GM13976 (cell line): ENCODE measurements around the gene PLEKHG3.

Experiments
- DNase-seq: peaks from one replicate; pipeline ENCODE4 v3.0.0; 2012; ENCODE audit warnings: low spot score
- CTCF ChIP-seq: IDR thresholded peaks from 2 replicates; pipeline ENCODE4 v1.5.1; 2012; ENCODE audit warnings: borderline replicate concordance, mild to moderate bottlenecking; ENCODE audit not compliant: insufficient read depth; ENCODE audit errors: extremely low read depth, missing control alignments, control extremely low read depth
- in situ Hi-C: fragments of 300-500 bp; cut with MboI; formaldehyde crosslinking; loops from one replicate; pipeline ENCODE4 v1.12.0; 2022; ENCODE audit warnings: low sequenced_read_pairs, mixed read lengths, inconsistent platforms; ENCODE audit not compliant: unreplicated experiment

The PLEKHG3 gene

GRCh38 chr14:64732066-64732465, 27.8 kb downstream of the PLEKHG3 start:
- no peak for TF ChIP-seq CTCF
- in situ Hi-C loops = no loop called here
- DNase-seq = no peak

GRCh38 chr14:64732536-64733120, 28.4 kb downstream of the PLEKHG3 start:
- in situ Hi-C loops = no loop called here
- TF ChIP-seq CTCF = no peak
- no peak for DNase-seq

GRCh38 chr14:64733321-64733720, 29.1 kb downstream of the PLEKHG3 start:
- in situ Hi-C loops = no loop called here
- DNase-seq = no peak
- TF ChIP-seq CTCF = no peak

- no peak for TF ChIP-seq CTCF
- in situ Hi-C loops = no loop called here
- DNase-seq = no peak
Measured at GRCh38 chr14:64733899-64734298, 29.7 kb downstream of the PLEKHG3 start.

- in situ Hi-C loops = no loop called here
- TF ChIP-seq CTCF = no peak
- DNase-seq = no peak
Measured at GRCh38 chr14:64734990-64735389, 30.8 kb downstream of the PLEKHG3 start.

GRCh38 chr14:64736271-64737169, 32.3 kb downstream of the PLEKHG3 start:
- in situ Hi-C loops = no loop called here
- no peak for DNase-seq
- TF ChIP-seq CTCF = no peak
